A549 treated with Mapracorat at 1 μM for 4 hours (cell line): ENCODE measurements around the gene IL18RAP. TPM values are rescaled to one million over a fixed set of nuclear protein-coding genes. Genes with fewer than 3 reads are reported as not detected.

ENCODE experiments used
- total RNA-seq: library from RNA; stranded (reverse); fragments of 200-300 nt; extraction: Qiagen RNA extraction; gene quantifications from 5 replicates; pipeline ENCODE4 v1.2.3, GENCODE V29; 2022

Gene IL18RAP
- 0.11 to 0.15 TPM in 2 of 5 replicates, not detected in the others for total RNA-seq

GRCh38 chr2:102422910-102423309, at the start of gene IL18RAP:
Gene IL18RAP, plus strand, starts transcription at chr2:102423160. Its CDS starts 118 bp downstream, at chr2:102423278.

GRCh38 chr2:102473020-102473419, 50.1 kb downstream of the IL18RAP start, which contains the start of gene SLC9A4:
Gene SLC9A4, plus strand, starts transcription at chr2:102473226. Its CDS starts 534 bp downstream, at chr2:102473760.

Other genes starting within 250 kb of the IL18RAP start
- 0.07 TPM in 1 of 5 replicates, not detected in the others for gene IL1RL2, start 236.1 kb upstream of the IL18RAP start, total RNA-seq
- 0.77 to 1.6 TPM (median 1.1 TPM) in 5 replicates for gene IL1RL1, start 111.6 kb upstream of the IL18RAP start, total RNA-seq
- 1.0 to 1.5 TPM (median 1.3 TPM) in 5 replicates for gene IL18R1, start 67.4 kb upstream of the IL18RAP start, total RNA-seq
- not detected in 5 replicates for gene SLC9A4, start 50.1 kb downstream of the IL18RAP start, total RNA-seq
- 2.5 to 2.9 TPM (median 2.8 TPM) in 5 replicates for gene SLC9A2, start 196.4 kb downstream of the IL18RAP start, total RNA-seq